Tibial artery (tissue), 4 donors: ENCODE measurements around the gene EEF1E1.
A peak's percentile ranks its signal among the peaks of the same experiment; 100 is the strongest.

Experiments used
- DNase-seq, 2 donors: peaks; one replicate each; pipeline ENCODE4 v3.0.0-alpha.2; 2019
- H3K27ac ChIP-seq, 2 donors: fragments of 200-600 bp; sonication (generic) in 1 of 2; 1 replicate in 1 of 2; 2 replicates in 1 of 2; pipeline ENCODE4 v1.5.1; 2018 to 2019; ENCODE audit warnings: mild to moderate bottlenecking in 1 of 2
- H3K27me3 ChIP-seq, 2 donors: fragments of 200-600 bp; sonication (generic) in 1 of 2; one replicate each; pipeline versions ENCODE4 v1.5.1 to v1.6.0; 2016 to 2019
- H3K36me3 ChIP-seq, 3 donors: fragments of 200-600 bp; sonication (generic) in 2 of 3; one replicate each; pipeline ENCODE4 v1.5.1; 2016 to 2019; ENCODE audit warnings: mild to moderate bottlenecking in 2 of 3
- H3K4me1 ChIP-seq, 4 donors: fragments of 200-600 bp; sonication (generic) in 2 of 4; 1 replicate in 3 of 4; 2 replicates in 1 of 4; pipeline ENCODE4 v1.5.1; 2016 to 2019
- H3K4me3 ChIP-seq, 2 donors: fragments of 200-600 bp; sonication (generic) in 1 of 2; 1 replicate in 1 of 2; 2 replicates in 1 of 2; pipeline ENCODE4 v1.5.1; 2018 to 2019; ENCODE audit warnings: mild to moderate bottlenecking in 2 of 2
- H3K9me3 ChIP-seq, 3 donors: fragments of 200-600 bp; sonication (generic) in 1 of 3; one replicate each; pipeline ENCODE4 v1.5.1; 2016 to 2019
- intact Hi-C: fragments of 100-400 bp; cut with DNase I; formaldehyde crosslinking; loops from one replicate; pipeline ENCODE4 v1.15.0; 2023; ENCODE audit warnings: low total_unique reads
- TF ChIP-seq, protein P1 (sequence below), 2 experiments: fragments of 200-600 bp in 1 of 2; fragments of 450-650 bp in 1 of 2; IDR thresholded peaks; one replicate each; pipeline ENCODE4 v1.5.1; 2017 to 2019; ENCODE audit warnings: antibody characterized with exemption in 2 of 2, mild to moderate bottlenecking in 1 of 2, moderate library complexity in 1 of 2

EEF1E1 gene

DNA sequence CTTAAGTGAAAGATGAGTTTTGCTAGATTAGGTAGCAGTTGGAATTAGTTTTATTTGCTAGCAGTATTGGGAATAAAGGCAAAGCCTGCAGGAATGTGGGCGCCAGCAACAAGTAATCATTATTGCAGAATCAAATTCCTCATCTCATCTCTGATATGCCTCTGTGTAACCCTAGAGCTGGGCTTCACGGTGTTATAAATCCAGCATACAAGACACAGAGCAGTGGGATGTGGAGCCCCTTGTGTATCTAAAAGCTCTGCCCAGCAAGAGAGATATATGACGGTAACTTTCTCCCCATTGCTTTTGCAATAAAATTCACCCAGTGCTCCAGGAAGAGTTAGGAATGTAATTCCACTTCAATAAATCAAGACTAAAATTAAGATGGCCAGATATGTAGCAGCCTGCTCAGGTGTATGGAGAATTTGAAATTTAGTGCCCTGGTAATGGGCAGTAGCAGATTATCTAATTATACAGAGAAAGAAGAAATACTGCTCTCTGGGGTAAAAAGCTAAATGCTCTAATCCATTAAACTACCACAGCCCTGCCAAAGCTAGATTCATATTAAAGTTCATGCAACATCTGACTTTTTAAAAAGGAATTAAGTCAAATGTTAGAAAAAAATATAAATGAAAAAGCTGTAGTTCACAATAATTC lies 32.6 kb downstream of the EEF1E1 start:
- no peak for DNase-seq

DNA sequence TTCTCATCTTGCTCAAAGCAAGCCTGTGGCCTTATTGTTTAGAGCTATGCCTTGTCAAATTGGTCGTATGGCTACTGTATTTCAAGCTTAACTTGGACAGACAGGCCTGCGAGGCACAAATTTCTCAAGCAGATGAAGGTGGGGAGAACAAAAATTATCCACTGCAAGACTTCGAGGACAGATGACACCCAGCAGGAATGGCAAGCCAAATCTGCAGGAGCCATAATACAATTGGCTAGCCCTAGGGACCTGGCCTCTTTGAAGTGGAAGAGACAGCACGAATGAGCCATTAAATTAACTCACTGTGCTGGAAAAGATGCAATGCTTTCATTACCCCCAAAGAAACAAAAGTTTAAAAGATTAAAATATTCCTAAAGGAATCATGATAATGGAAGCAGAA lies 33.2 kb downstream of the EEF1E1 start:
- Histone ChIP-seq H3K4me1 (peaks cover 0 to 13% (median 4%) of the 10 kb centered on the region in 4 donors), H3K4me3 (no peak overlapping the region), H3K9me3 (no peaks in the 10 kb centered on the region), H3K27me3 (no peaks in the 10 kb centered on the region), H3K36me3 (no peaks in the 10 kb centered on the region), H3K27ac (no peak overlapping the region)
- no peak for DNase-seq
- intact Hi-C loops: loop anchor here (10.0 kb wide), 1 partner anchor 154 kb away; the partner anchor contains the start of gene TXNDC5
- TF ChIP-seq, protein P1, sequence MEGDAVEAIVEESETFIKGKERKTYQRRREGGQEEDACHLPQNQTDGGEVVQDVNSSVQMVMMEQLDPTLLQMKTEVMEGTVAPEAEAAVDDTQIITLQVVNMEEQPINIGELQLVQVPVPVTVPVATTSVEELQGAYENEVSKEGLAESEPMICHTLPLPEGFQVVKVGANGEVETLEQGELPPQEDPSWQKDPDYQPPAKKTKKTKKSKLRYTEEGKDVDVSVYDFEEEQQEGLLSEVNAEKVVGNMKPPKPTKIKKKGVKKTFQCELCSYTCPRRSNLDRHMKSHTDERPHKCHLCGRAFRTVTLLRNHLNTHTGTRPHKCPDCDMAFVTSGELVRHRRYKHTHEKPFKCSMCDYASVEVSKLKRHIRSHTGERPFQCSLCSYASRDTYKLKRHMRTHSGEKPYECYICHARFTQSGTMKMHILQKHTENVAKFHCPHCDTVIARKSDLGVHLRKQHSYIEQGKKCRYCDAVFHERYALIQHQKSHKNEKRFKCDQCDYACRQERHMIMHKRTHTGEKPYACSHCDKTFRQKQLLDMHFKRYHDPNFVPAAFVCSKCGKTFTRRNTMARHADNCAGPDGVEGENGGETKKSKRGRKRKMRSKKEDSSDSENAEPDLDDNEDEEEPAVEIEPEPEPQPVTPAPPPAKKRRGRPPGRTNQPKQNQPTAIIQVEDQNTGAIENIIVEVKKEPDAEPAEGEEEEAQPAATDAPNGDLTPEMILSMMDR (IDR thresholded peaks at IDR 0.05): no peak

More for the DNA sequence above, 32.6 kb downstream of the EEF1E1 start:
- Histone ChIP-seq H3K4me1 (peaks cover 0 to 13% (median 2%) of the 10 kb centered on the region in 4 donors), H3K9me3 (no peaks in the 10 kb centered on the region), H3K27me3 (no peaks in the 10 kb centered on the region), H3K36me3 (no peaks in the 10 kb centered on the region), H3K4me3 (no peak overlapping the region), H3K27ac (no peak overlapping the region)
- intact Hi-C loops: loop anchor here (10.0 kb wide), 1 partner anchor 155 kb away; the partner anchor contains the start of gene TXNDC5
- TF ChIP-seq, protein P1 (IDR thresholded peaks at IDR 0.05): no peak

DNA sequence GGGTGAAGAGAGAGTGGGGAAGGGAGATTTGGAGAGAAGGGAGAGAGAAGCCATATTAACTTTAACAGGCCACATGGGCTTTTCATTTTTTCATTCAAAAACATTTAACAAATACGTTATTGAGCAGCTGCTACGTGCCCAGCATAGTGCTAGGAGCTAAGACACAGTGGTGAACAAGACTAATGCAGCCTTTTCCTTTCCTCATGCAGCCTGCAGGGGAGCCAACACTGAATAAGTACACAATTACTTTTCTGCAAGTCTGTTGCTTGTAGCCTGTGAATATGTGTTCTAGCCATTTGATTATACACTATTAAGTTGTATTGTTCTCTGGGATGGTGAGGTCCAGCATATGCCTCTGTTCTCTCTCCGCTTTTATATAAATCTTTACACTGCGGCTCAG lies 36.2 kb downstream of the EEF1E1 start:
- no peaks in the 10 kb centered on the region for H3K27me3 ChIP-seq
- no peak for DNase-seq
- peaks cover 0 to 20% (median 4%) of the 10 kb centered on the region in 4 donors for H3K4me1 ChIP-seq
- no peak overlapping the region for H3K27ac ChIP-seq
- H3K4me3 ChIP-seq: no peak overlapping the region
- no peaks in the 10 kb centered on the region for H3K9me3 ChIP-seq
- TF ChIP-seq, protein P1 (IDR thresholded peaks at IDR 0.05): no peak
- intact Hi-C loops: loop anchor here (10.0 kb wide), 1 partner anchor 151 kb away; the partner anchor contains the start of gene TXNDC5
- peaks cover 0 to 7% (median 3%) of the 10 kb centered on the region in 3 donors for H3K36me3 ChIP-seq

DNA sequence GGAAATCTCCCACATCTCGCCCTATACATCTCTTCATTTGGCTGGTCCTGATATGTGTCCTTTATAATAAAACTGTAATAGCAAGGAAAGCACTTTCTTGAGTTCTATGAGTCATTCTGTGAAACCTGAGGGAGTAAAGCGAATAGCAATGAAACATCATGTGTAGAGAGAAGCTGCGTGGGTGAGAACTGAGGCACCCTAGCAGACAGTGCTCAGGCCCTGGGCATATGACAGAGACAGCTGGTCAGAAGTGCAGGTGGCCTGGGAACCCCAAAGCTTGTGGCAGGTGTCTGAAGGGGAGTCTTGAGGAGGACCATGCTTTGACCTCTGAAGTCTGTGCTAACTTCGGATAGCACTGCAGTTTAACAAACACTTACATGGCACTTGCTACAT lies 36.8 kb downstream of the EEF1E1 start:
- Histone ChIP-seq H3K27me3 (no peaks in the 10 kb centered on the region), H3K4me3 (no peak overlapping the region), H3K9me3 (no peaks in the 10 kb centered on the region), H3K27ac (no peak overlapping the region), H3K4me1 (peaks cover 0 to 18% (median 4%) of the 10 kb centered on the region in 4 donors), H3K36me3 (peaks cover 0 to 8% (median 7%) of the 10 kb centered on the region in 3 donors)
- DNase-seq: no peak
- intact Hi-C loops: loop anchor here (10.0 kb wide), 1 partner anchor 151 kb away; the partner anchor contains the start of gene TXNDC5
- TF ChIP-seq, protein P1 (IDR thresholded peaks at IDR 0.05): no peak

DNA sequence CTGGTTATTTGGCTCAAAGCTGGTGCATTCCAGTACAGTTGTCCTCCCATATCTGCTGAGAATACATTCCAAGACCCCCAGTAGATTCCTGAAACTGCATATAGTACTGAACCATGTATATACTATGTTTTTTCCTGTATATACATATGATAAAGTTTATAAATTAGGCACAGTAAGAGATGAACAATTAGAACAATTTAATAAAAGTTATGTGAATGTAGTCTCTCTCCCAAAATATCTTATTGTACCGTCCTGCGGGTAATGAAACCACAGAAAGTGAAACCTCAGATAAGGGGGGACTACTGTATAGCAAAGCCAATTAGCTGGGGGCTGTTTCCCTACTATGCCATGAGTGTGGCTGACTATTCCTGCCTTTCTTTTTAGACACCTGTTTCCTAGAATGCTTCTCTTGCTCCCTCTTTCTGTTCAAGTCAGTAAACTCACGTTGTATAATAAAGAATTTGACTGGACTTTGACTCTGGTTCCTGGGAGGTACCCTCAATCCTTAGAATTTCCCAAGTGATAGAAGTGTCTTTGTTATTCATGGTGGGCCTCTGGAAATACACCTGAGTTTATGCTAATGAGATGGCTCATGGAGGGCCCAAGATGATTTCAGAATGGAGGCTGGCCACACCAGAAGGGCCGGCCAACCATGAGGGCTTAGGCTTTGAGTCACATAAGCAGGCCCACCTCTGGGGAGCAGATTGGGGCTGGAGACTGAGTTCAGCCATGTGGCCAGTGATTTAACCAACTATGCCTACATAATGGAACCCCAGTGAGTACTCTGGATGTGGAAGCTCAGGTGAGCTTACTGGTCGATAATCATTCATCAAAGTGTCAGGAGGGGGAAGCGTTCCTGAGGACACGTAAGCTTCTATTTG lies 37.5 kb downstream of the EEF1E1 start:
- Histone ChIP-seq H3K4me1 (peaks cover 0 to 12% (median 4%) of the 10 kb centered on the region in 4 donors), H3K27ac (peak overlapping the region; percentile 94 to 97), H3K9me3 (no peaks in the 10 kb centered on the region), H3K36me3 (peaks cover 0 to 14% (median 7%) of the 10 kb centered on the region in 3 donors), H3K4me3 (peak overlapping the region; percentile 94 to 97), H3K27me3 (no peaks in the 10 kb centered on the region)
- TF ChIP-seq, protein P1 (IDR thresholded peaks at IDR 0.05): peak in 1 of 2 experiments; percentile 0
- intact Hi-C loops: loop anchor here (5.0 to 10.0 kb wide), 2 partner anchors 150 to 338 kb away; partner anchors contain the start of genes BMP6 and TXNDC5
- DNase-seq: no peak
